Fibroblast of lung (primary cell): ENCODE results near the gene DLGAP1. TPM values are rescaled to one million over a fixed set of nuclear protein-coding genes. Genes with fewer than 3 reads are reported as not detected.

ENCODE experiments used
- DNase-seq, 2 donors: peaks; one replicate each; pipeline versions ENCODE4 v3.0.0 to v3.0.0-alpha.2; 2010; ENCODE audit warnings: low read depth in 2 of 2
- H2AFZ ChIP-seq: 2 replicates; pipeline ENCODE4 v1.5.1; 2012; ENCODE audit warnings: low read length, control low read depth, inconsistent platforms
- H3K27ac ChIP-seq: 2 replicates; pipeline ENCODE4 v1.5.1; 2011; ENCODE audit warnings: low read length, control low read depth; ENCODE audit not compliant: insufficient read depth
- H3K27me3 ChIP-seq: 2 replicates; pipeline ENCODE4 v1.5.1; 2011; ENCODE audit warnings: mild to moderate bottlenecking, low read length; ENCODE audit not compliant: control insufficient read depth, insufficient read depth
- H3K36me3 ChIP-seq: 2 replicates; pipeline ENCODE4 v1.5.1; 2011; ENCODE audit warnings: low read length; ENCODE audit not compliant: control insufficient read depth, insufficient read depth
- H3K4me1 ChIP-seq: 2 replicates; pipeline ENCODE4 v1.5.1; 2011; ENCODE audit warnings: low read length; ENCODE audit not compliant: control insufficient read depth, insufficient read depth; ENCODE audit errors: extremely low read depth
- H3K4me2 ChIP-seq: 2 replicates; pipeline ENCODE4 v1.5.1; 2011; ENCODE audit warnings: low read length, control low read depth; ENCODE audit not compliant: insufficient read depth; ENCODE audit errors: extremely low read depth
- H3K4me3 ChIP-seq, 4 experiments: fragments of 200-600 bp in 1 of 4; sonication (generic) in 1 of 4; replicated peaks in 1 of 4; 2 replicates each; pipeline ENCODE4 v1.5.1; 2011 to 2016; ENCODE audit warnings: low read length in 4 of 4, low read depth in 3 of 4, mild to moderate bottlenecking in 3 of 4, control low read depth in 2 of 4, inconsistent platforms in 1 of 4, mixed read lengths in 1 of 4; ENCODE audit not compliant: insufficient read depth in 1 of 4; ENCODE audit errors: control extremely low read depth in 1 of 4
- H3K79me2 ChIP-seq: 2 replicates; pipeline ENCODE4 v1.5.1; 2012; ENCODE audit warnings: mild to moderate bottlenecking, low read length, inconsistent platforms; ENCODE audit not compliant: control insufficient read depth, insufficient read depth
- H3K9ac ChIP-seq: 2 replicates; pipeline ENCODE4 v1.5.1; 2011; ENCODE audit warnings: mild to moderate bottlenecking, low read length, control low read depth; ENCODE audit not compliant: insufficient read depth
- H3K9me3 ChIP-seq: 2 replicates; pipeline ENCODE4 v1.5.1; 2012; ENCODE audit warnings: low read depth, low read length; ENCODE audit not compliant: control insufficient read depth, insufficient read depth
- H4K20me1 ChIP-seq: 2 replicates; pipeline ENCODE4 v1.5.1; 2011; ENCODE audit warnings: low read length; ENCODE audit not compliant: control insufficient read depth, insufficient read depth; ENCODE audit errors: extremely low read depth
- CTCF ChIP-seq, 2 donors: IDR thresholded peaks in 1 of 2; conservative IDR thresholded peaks in 1 of 2; 1 replicate in 1 of 2; 2 replicates in 1 of 2; pipeline ENCODE4 v1.5.1; 2011 to 2012; ENCODE audit warnings: low read length in 2 of 2, control low read depth in 1 of 2, inconsistent platforms in 1 of 2, low read depth in 1 of 2, mild to moderate bottlenecking in 1 of 2
- EZH2 ChIP-seq: IDR thresholded peaks from 2 replicates; pipeline ENCODE4 v1.5.1; 2012; ENCODE audit warnings: low read length, control low read depth, mild to moderate bottlenecking; ENCODE audit errors: missing control alignments
- polyA plus RNA-seq, 2 donors: library from polyadenylated mRNA; depleted of rRNA in 1 of 2; stranded (reverse) in 1 of 2; unstranded in 1 of 2; fragments of >200 nt; gene quantifications; 2 replicates each; pipeline ENCODE4 v1.2.1, GENCODE V29; 2011 to 2012; ENCODE audit warnings: missing spikeins in 1 of 2
- total RNA-seq: library from RNA; depleted of rRNA; stranded (reverse); fragments of >200 nt; gene quantifications from 2 replicates; pipeline ENCODE4 v1.2.1, GENCODE V29; 2014

DLGAP1 gene
- total and polyA plus RNA-seq, 2 donors (not counting 1 experiment from before 2014, with no cell fraction given): 0.16 to 0.17 TPM

- Histone ChIP-seq H4K20me1 (no peaks in the 10 kb centered on the region), H3K36me3 (no peaks in the 10 kb centered on the region), H3K9ac (no peak overlapping the region), H3K27ac (no peak overlapping the region), H3K27me3 (no peaks in the 10 kb centered on the region), H3K4me3 (no peak overlapping the region), H3K9me3 (no peaks in the 10 kb centered on the region), H3K79me2 (no peaks in the 10 kb centered on the region), H3K4me1 (no peaks in the 10 kb centered on the region), H3K4me2 (no peak overlapping the region), H2AFZ (no peak overlapping the region)
- TF ChIP-seq EZH2 (no peak), CTCF (conservative IDR thresholded peaks at IDR 0.05 in 1 of 2, IDR thresholded peaks at IDR 0.05 in 1 of 2; ENCODE audit: low read depth in 1 of 2, low read length in 2 of 2) (no peak)
- DNase-seq: peak; percentile 76 to 87
These were observed 696.6 kb downstream of the DLGAP1 start for GRCh38 chr18:3758531-3758930.

- Histone ChIP-seq H3K4me3 (no peak overlapping the region), H3K27ac (no peak overlapping the region), H2AFZ (no peak overlapping the region), H3K4me1 (no peaks in the 10 kb centered on the region), H3K79me2 (no peaks in the 10 kb centered on the region), H3K4me2 (no peak overlapping the region), H3K27me3 (no peaks in the 10 kb centered on the region), H3K36me3 (no peaks in the 10 kb centered on the region), H4K20me1 (no peaks in the 10 kb centered on the region), H3K9ac (no peak overlapping the region), H3K9me3 (no peaks in the 10 kb centered on the region)
- no peak for DNase-seq
- TF ChIP-seq EZH2: no peak
- no peak for TF ChIP-seq CTCF (conservative IDR thresholded peaks at IDR 0.05 in 1 of 2, IDR thresholded peaks at IDR 0.05 in 1 of 2; ENCODE audit: low read depth in 1 of 2, low read length in 2 of 2)
These were observed 697.7 kb downstream of the DLGAP1 start for GRCh38 chr18:3757361-3757760.

GRCh38 chr18:3753106-3753505, 702.0 kb downstream of the DLGAP1 start:
- no peak overlapping the region for H3K4me3 ChIP-seq
- no peaks in the 10 kb centered on the region for H3K79me2 ChIP-seq
- no peak overlapping the region for H3K4me2 ChIP-seq
- no peaks in the 10 kb centered on the region for H3K4me1 ChIP-seq
- H2AFZ ChIP-seq: no peak overlapping the region
- TF ChIP-seq EZH2 (no peak), CTCF (conservative IDR thresholded peaks at IDR 0.05 in 1 of 2, IDR thresholded peaks at IDR 0.05 in 1 of 2; ENCODE audit: low read depth in 1 of 2, low read length in 2 of 2) (no peak)
- no peaks in the 10 kb centered on the region for H3K36me3 ChIP-seq
- no peak overlapping the region for H3K9ac ChIP-seq
- no peaks in the 10 kb centered on the region for H3K9me3 ChIP-seq
- DNase-seq: no peak
- no peaks in the 10 kb centered on the region for H3K27me3 ChIP-seq
- no peak overlapping the region for H3K27ac ChIP-seq
- H4K20me1 ChIP-seq: no peaks in the 10 kb centered on the region
